ENCODE data around the gene GLI3.

GLI3 gene

GRCh38 chr7:41912851-41913567 lies 324.0 kb downstream of the GLI3 start:
- in situ Hi-C loops (cut with HindIII; ENCODE audit: low pct_ligation_motif_present, low pct_unique_long_range_greater_than_20kb, low sequenced_read_pairs), result no loop called here
- DNase-seq, result no peak

- DNase-seq, result peak; percentile 41
- in situ Hi-C loops (cut with HindIII; ENCODE audit: low pct_ligation_motif_present, low pct_unique_long_range_greater_than_20kb, low sequenced_read_pairs), result no loop called here
Measured at GRCh38 chr7:41912426-41912825, 324.6 kb downstream of the GLI3 start.

GRCh38 chr7:41911792-41912191 lies 325.2 kb downstream of the GLI3 start:
- DNase-seq, result peak; percentile 96
- in situ Hi-C loops (cut with HindIII; ENCODE audit: low pct_ligation_motif_present, low pct_unique_long_range_greater_than_20kb, low sequenced_read_pairs), result no loop called here
